OCI-M2 (cell line): ENCODE measurements around the gene IGFALS.

ENCODE experiments used
- DNase-seq: peaks from one replicate; lab custom pipeline; 2025; ENCODE audit not compliant: unreplicated experiment; lab: John Stamatoyannopoulos, UW

Gene IGFALS

DNA sequence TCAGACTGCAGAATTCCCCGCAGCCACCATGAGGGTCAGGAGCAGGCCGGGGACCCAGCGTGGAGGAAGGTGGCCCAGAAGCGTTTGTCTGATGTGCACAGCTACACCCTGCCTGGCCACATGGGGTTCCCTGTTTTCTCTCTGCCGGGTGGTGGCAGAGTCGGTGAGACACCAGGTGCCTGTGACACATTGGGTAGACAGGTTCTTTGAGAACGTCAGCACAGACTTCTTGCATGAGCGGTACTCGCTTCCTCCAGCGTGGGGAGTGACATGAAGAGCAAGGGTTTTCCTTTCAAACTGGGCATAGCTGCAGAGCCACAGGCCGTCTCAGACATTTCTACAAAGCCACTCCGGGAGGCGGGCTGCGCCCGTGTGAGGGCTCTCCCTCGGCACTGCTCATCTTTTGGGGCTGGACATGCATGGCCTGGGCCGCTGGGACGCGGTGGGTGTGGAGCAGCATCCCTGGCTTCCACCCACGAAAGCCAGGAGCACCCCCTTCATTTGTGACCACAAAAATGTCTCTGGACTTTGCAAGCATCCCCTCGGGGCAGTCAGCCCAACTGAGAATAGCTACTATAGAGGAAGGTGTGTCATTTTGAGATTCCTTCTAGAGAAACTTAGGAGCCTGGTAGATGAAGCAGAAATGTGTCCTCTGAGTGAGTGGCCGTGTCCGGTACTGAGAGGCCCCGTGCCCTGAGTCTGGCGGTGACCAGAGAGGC is 48.2 kb downstream of the IGFALS start:
- DNase-seq, result no peak

DNA sequence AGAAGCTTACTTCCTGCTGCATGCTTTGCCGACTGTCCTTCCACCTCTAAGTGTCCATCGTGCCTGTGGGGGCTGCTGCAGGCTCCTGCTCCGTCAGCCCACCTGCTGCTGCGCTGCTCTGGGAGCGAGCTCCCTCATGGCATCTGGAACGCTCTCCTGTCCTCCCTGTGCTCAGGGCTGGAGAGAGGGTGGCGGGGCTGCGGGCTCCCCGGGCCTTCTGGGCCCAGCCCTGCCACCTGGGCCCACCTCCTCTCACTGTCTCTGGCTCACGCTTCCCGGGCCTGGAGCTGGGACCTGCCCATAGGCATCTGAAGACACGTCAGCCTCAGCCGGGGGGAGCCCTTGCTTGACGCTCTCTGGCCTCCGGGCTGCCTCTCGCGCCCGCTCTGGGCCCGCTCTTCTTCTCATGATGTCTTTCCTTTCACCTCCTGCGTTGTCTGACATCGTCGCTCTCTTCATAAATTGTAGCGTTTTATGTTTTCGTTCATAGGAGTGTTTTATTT is 49.1 kb downstream of the IGFALS start:
- no peak for DNase-seq

- DNase-seq, result no peak
These were observed 49.8 kb downstream of the IGFALS start for GRCh38 chr16:1743376-1744337.

DNA sequence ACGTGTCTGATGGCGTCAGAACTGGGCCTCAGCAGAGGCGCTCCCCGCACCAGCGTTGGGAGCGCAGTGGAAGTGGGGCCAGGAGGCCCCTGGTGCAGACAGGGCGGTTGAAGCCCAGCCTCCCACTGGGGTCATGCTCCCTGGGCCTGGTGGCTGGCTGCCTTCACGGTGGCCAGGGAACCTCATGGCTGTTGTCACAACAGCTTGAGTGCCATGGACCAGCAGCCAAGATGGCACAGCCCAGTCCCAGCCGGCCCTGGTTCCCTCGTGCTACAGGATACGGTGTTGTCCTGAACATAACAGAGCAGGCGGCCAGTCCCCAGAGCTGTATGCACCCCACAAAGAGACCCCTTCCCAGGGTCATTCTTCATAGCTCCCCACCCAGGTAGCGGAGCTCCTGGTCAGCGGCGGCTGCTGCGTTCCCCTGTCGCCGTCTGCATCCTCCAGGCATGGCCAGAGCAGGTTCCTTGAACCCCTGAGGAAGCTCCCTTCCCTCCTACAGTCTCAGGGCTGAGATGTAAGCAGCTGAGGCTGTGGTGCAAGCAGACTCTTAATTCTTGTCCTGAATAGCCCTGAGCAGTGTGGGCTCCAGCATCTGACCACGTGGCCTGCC is 51.8 kb downstream of the IGFALS start:
- DNase-seq, result no peak

DNA sequence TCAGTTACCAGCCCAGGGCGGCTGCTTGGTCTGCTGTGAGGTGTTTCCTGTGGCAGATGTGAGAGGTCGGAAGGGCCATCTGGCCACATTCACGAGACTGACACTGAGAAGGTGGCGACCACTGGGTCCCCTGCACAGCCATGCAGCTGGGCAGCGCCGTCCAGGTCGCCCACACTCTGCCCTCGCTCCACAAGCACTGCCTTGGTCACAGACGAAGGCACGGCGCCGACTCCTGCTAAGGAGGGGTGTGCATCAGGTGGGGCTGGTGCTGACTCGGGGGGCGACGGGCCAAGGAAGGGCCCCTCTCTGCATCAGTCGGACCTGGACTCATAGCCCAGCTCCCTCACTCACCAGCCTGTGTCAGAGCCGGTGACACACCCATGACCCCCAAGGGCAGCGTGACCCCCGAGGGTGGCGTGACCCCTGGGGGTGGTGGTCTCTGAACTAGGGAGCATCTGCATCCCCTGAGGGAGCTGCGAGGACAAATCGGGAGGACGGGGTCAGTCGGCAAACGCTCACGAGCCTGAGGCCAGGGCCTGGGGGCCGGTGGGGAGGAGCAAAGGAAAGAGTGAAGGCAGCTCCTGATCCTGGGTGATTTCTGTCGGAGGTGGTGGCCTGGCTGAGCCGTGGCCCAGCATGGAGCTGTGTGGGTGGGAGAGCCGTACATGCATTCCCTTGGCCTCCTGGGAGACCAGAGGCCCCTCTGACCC is 52.6 kb downstream of the IGFALS start:
- DNase-seq, result no peak
